Measurements from ENCODE around the gene HSD17B14. TPM values are rescaled to one million over a fixed set of nuclear protein-coding genes. Genes with fewer than 3 reads are reported as not detected.

Gene HSD17B14
- total RNA-seq, 1 experiment from 2014 or later: 3.9 TPM

DNA sequence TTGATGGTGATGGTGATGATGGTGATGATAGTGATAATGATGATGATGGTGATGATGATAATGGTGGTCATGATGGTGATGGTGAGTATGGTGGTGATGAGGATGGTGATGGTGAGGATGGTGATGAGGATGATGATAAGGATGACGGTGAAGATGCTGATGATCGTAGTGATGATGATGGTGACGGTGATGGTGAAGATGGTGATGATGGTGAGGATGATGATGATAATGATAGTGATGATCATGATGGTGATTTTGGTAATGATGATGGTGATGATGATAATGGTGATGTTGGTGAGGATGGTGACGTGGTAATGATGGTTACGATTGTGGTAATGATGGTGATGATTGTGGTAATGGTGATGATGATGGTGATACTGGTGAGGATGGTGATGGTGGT, 14.7 kb downstream of the HSD17B14 start:
- DNase-seq (ENCODE audit: low read depth, low spot score) (no peak), ATAC-seq (no peak)
- Histone ChIP-seq H3K4me1 (ENCODE audit: control insufficient read depth in 1 of 2, insufficient read depth in 2 of 2, low read length in 2 of 2) (peaks cover 19% of the 10 kb centered on the region in 2 experiments), H3K4me2 (ENCODE audit: low read length) (no peak overlapping the region), H3K9me2 (ENCODE audit: insufficient read depth) (no peaks in the 10 kb centered on the region), H3K4me3 (replicated peaks in 1 of 2; ENCODE audit: low read depth in 1 of 2, low read length in 2 of 2) (no peak overlapping the region), H3K27ac (ENCODE audit: low read depth, low read length) (no peak overlapping the region), H2AFZ (ENCODE audit: low read depth, low read length, poor library complexity, severe bottlenecking) (no peak overlapping the region), H3K9me3 (ENCODE audit: control insufficient read depth in 1 of 2, insufficient read depth in 1 of 2, low read depth in 1 of 2, low read length in 2 of 2) (no peaks in the 10 kb centered on the region), H3K79me2 (ENCODE audit: insufficient read depth, low read length) (no peaks in the 10 kb centered on the region), H3K9ac (ENCODE audit: low read length) (no peak overlapping the region), H3K27me3 (ENCODE audit: insufficient read depth, low read length) (no peaks in the 10 kb centered on the region), H3K36me3 (ENCODE audit: control insufficient read depth in 1 of 2, insufficient read depth in 2 of 2, low read length in 2 of 2) (no peaks in the 10 kb centered on the region), H4K20me1 (ENCODE audit: insufficient read depth) (no peaks in the 10 kb centered on the region)
- RAD21 ChIA-PET (ENCODE audit: low non-redundant PET in 1 of 2, low total read pairs in 2 of 2, uncharacterized antibody in 2 of 2, unreplicated experiment in 2 of 2): no interaction called here
- intact Hi-C loops (cut with micrococcal nuclease): no loop called here
- POLR2A ChIA-PET: no interaction called here
- TF ChIP-seq YY1 (IDR thresholded peaks at IDR 0.05; ENCODE audit: extremely low read depth, insufficient replicate concordance, low read depth, low read length) (no peak), REST (IDR thresholded peaks at IDR 0.05; ENCODE audit: low read depth) (no peak), SIN3A (IDR thresholded peaks at IDR 0.05; ENCODE audit: low read depth) (no peak), EZH2phosphoT487 (IDR thresholded peaks at IDR 0.05; ENCODE audit: borderline replicate concordance) (no peak), ZFX (IDR thresholded peaks at IDR 0.05) (no peak), CEBPB (IDR thresholded peaks at IDR 0.05; ENCODE audit: low read depth) (no peak), MAX (IDR thresholded peaks at IDR 0.05) (no peak), EZH2 (IDR thresholded peaks at IDR 0.05) (no peak), JUND (IDR thresholded peaks at IDR 0.05) (no peak), TCF7L2 (IDR thresholded peaks at IDR 0.05; ENCODE audit: borderline replicate concordance, extremely low read depth, insufficient read depth, insufficient read length) (no peak)
- TF ChIP-seq, protein P1, sequence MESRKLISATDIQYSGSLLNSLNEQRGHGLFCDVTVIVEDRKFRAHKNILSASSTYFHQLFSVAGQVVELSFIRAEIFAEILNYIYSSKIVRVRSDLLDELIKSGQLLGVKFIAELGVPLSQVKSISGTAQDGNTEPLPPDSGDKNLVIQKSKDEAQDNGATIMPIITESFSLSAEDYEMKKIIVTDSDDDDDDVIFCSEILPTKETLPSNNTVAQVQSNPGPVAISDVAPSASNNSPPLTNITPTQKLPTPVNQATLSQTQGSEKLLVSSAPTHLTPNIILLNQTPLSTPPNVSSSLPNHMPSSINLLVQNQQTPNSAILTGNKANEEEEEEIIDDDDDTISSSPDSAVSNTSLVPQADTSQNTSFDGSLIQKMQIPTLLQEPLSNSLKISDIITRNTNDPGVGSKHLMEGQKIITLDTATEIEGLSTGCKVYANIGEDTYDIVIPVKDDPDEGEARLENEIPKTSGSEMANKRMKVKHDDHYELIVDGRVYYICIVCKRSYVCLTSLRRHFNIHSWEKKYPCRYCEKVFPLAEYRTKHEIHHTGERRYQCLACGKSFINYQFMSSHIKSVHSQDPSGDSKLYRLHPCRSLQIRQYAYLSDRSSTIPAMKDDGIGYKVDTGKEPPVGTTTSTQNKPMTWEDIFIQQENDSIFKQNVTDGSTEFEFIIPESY (IDR thresholded peaks at IDR 0.05; ENCODE audit: extremely low read depth, insufficient replicate concordance, low read length): no peak
- no TSS peak for BruUV-seq (replicated peaks)
- CTCF ChIA-PET: no interaction called here

All from HCT116 (cell line).